GM12878 (cell line): ENCODE results near the gene GAS6. TPM values are rescaled to one million over a fixed set of nuclear protein-coding genes. Genes with fewer than 3 reads are reported as not detected.

Experiments
- ATAC-seq: fragments of 200-7000 bp; cut with Tn5 transposase; 3 replicates; pipeline ENCODE4 v1.9.1; 2020; ENCODE audit warnings: mild to moderate bottlenecking, moderate library complexity
- BruUV-seq: library from RNA; stranded (reverse); fragments of 400-500 nt; replicated peaks from 2 replicates; lab custom pipeline; 2021; lab: Mats Ljungman, UMichigan
- CTCF ChIA-PET: fragments of 300-600 bp; sonication (Branson Sonifier 250); formaldehyde crosslinking; extraction: SDS; loops from one replicate; lab custom pipeline; 2021; ENCODE audit warnings: inconsistent platforms; lab: Yijun Ruan, JAX
- POLR2A ChIA-PET: fragments of 350-600 bp; formaldehyde crosslinking; extraction: SDS; loops from one replicate; lab custom pipeline; 2021; ENCODE audit warnings: inconsistent platforms; lab: Charles Lee
- RAD21 ChIA-PET: fragments of 300-600 bp; sonication (Branson Sonifier 250); formaldehyde crosslinking; loops from one replicate; lab custom pipeline; 2023; ENCODE audit warnings: antibody characterized with exemption; ENCODE audit not compliant: unreplicated experiment; lab: Charles Lee
- SMC1A ChIA-PET: fragments of 300-600 bp; sonication (Branson Sonifier 250); formaldehyde crosslinking; loops from one replicate; lab custom pipeline; 2023; ENCODE audit not compliant: unreplicated experiment, uncharacterized antibody; lab: Charles Lee
- DNase-seq: peaks from one replicate; pipeline ENCODE4 v3.0.0-alpha.2; 2011; ENCODE audit warnings: low read depth, low spot score
- FAIRE-seq: peaks from 3 replicates; lab custom pipeline; 2011; peaks lifted over from hg19 to GRCh38; lab: Jason Lieb, UNC
- H2AFZ ChIP-seq: 2 replicates; pipeline ENCODE4 v1.6.0; 2011; ENCODE audit warnings: low read depth, low read length, control low read depth; ENCODE audit not compliant: control insufficient read depth
- H3K27ac ChIP-seq: 2 replicates; pipeline ENCODE4 v1.5.1; 2011; ENCODE audit warnings: control low read depth; ENCODE audit not compliant: control insufficient read depth, insufficient read depth
- H3K27me3 ChIP-seq, 2 experiments: replicated peaks in 1 of 2; 2 replicates each; pipeline versions ENCODE4 v1.6.0 to v1.6.1; 2011; ENCODE audit warnings: low read length in 1 of 2; ENCODE audit not compliant: control insufficient read depth in 2 of 2, insufficient read depth in 2 of 2
- H3K36me3 ChIP-seq, 2 experiments: 2 replicates each; pipeline ENCODE4 v1.5.1; 2011; ENCODE audit warnings: low read length in 1 of 2; ENCODE audit not compliant: control insufficient read depth in 2 of 2, insufficient read depth in 2 of 2
- H3K4me1 ChIP-seq: 2 replicates; pipeline ENCODE4 v1.6.1; 2011; ENCODE audit warnings: mild to moderate bottlenecking, low read length, moderate library complexity, mixed read lengths; ENCODE audit not compliant: control insufficient read depth, insufficient read depth
- H3K4me2 ChIP-seq: 2 replicates; pipeline ENCODE4 v1.6.0; 2011; ENCODE audit warnings: control low read depth; ENCODE audit not compliant: control insufficient read depth, insufficient read depth
- H3K4me3 ChIP-seq: fragments of 200-600 bp; sonication (generic); 2 replicates; pipeline ENCODE4 v1.5.1; 2016
- H3K79me2 ChIP-seq: 2 replicates; pipeline ENCODE4 v1.6.0; 2011; ENCODE audit warnings: low read length; ENCODE audit not compliant: control insufficient read depth, insufficient read depth
- H3K9ac ChIP-seq: 2 replicates; pipeline ENCODE4 v1.8.0; 2011; ENCODE audit warnings: low read length, control low read depth, mixed read lengths; ENCODE audit not compliant: control insufficient read depth, insufficient read depth
- H3K9me3 ChIP-seq: replicated peaks from 3 replicates; pipeline ENCODE4 v1.5.1; 2011; ENCODE audit warnings: mild to moderate bottlenecking, low read length; ENCODE audit not compliant: control insufficient read depth, insufficient read depth
- H4K20me1 ChIP-seq: 2 replicates; pipeline ENCODE4 v1.6.0; 2011; ENCODE audit not compliant: control insufficient read depth, insufficient read depth
- BCLAF1 ChIP-seq: fragments of 450-650 bp; IDR thresholded peaks from 2 replicates; pipeline ENCODE4 v1.6.1; 2017; ENCODE audit warnings: antibody characterized with exemption, mild to moderate bottlenecking, moderate library complexity
- CHD4 ChIP-seq: fragments of 200-600 bp; sonication (generic); IDR thresholded peaks from 2 replicates; pipeline ENCODE4 v1.6.1; 2016; ENCODE audit warnings: mild to moderate bottlenecking
- E2F4 ChIP-seq: IDR thresholded peaks from 2 replicates; pipeline ENCODE4 v1.6.1; 2012; ENCODE audit warnings: low read depth, low read length, improper control_type of control experiment
- GATAD2B ChIP-seq: fragments of 450-650 bp; conservative IDR thresholded peaks from 2 replicates; pipeline ENCODE4 v1.6.1; 2017; ENCODE audit warnings: low read depth, mild to moderate bottlenecking, moderate library complexity
- LARP7 ChIP-seq: fragments of 450-650 bp; IDR thresholded peaks from 2 replicates; pipeline ENCODE4 v1.6.1; 2017; ENCODE audit warnings: mild to moderate bottlenecking
- RFX5 ChIP-seq: IDR thresholded peaks from 2 replicates; pipeline ENCODE4 v1.6.1; 2011; ENCODE audit warnings: low read depth, low read length, improper control_type of control experiment
- SIN3A ChIP-seq: IDR thresholded peaks from 2 replicates; pipeline ENCODE4 v1.6.1; 2012; ENCODE audit warnings: low read depth, low read length, improper control_type of control experiment
- SMARCA5 ChIP-seq: fragments of 450-650 bp; IDR thresholded peaks from 2 replicates; pipeline ENCODE4 v1.6.1; 2017; ENCODE audit warnings: mild to moderate bottlenecking
- SMC3 ChIP-seq: IDR thresholded peaks from 2 replicates; pipeline ENCODE4 v1.6.1; 2011; ENCODE audit warnings: low read length, improper control_type of control experiment, borderline replicate concordance
- SRF ChIP-seq, 2 experiments: IDR thresholded peaks; 2 replicates each; pipeline ENCODE4 v1.6.1; 2011; ENCODE audit warnings: low read depth in 2 of 2, low read length in 2 of 2, mild to moderate bottlenecking in 1 of 2, moderate library complexity in 1 of 2
- ZZZ3 ChIP-seq: IDR thresholded peaks from 2 replicates; pipeline ENCODE4 v1.6.1; 2011; ENCODE audit warnings: low read depth; ENCODE audit not compliant: control insufficient read depth, insufficient read length
- WGBS: methylation state at CpG from one replicate; pipeline ENCODE4 v1.1.6; 2016; ENCODE audit warnings: low lambda C conversion rate; ENCODE audit not compliant: insufficient replicate concordance, insufficient coverage; ENCODE audit errors: missing lambda C conversion rate; 5-methylcytosine and 5-hydroxymethylcytosine counted together
- in situ Hi-C: fragments of 300-500 bp; cut with MboI; formaldehyde crosslinking; loops from 9 replicates; pipeline ENCODE4 v1.14.3; 2018; ENCODE audit warnings: mixed read lengths
- intact Hi-C: fragments of 100-400 bp; cut with micrococcal nuclease; formaldehyde crosslinking; loops from one replicate; pipeline ENCODE4 v1.14.2; 2022; ENCODE audit not compliant: unreplicated experiment
- polyA plus RNA-seq, 11 experiments: library from polyadenylated mRNA; depleted of rRNA in 4 of 11; unstranded in 6 of 11; stranded (reverse) in 5 of 11; fragments of >200 nt; fragmentation: Nextera tagmentation in 4 of 11; fragmentation: Illumina TruSeq in 1 of 11; extraction: Ambion mirVana in 4 of 11; extraction: Trizol in 1 of 11; gene quantifications; 1 replicate in 1 of 11; 2 replicates in 10 of 11; pipeline versions ENCODE4 v1.2.1 to v1.2.3, GENCODE V29; 2011 to 2016; ENCODE audit warnings: inconsistent platforms in 2 of 11, missing spikeins in 2 of 11, low read depth in 1 of 11
- total RNA-seq, 4 experiments: library from RNA; depleted of rRNA in 3 of 4; stranded (reverse); fragments of >200 nt in 3 of 4; fragmentation: Illumina TruSeq in 1 of 4; extraction: Trizol in 1 of 4; gene quantifications; 2 replicates each; pipeline versions ENCODE4 v1.2.1 to v1.2.3, GENCODE V29; 2013 to 2021
- TF ChIP-seq, protein P1 (sequence below): IDR thresholded peaks from 2 replicates; pipeline ENCODE4 v1.6.1; 2011; ENCODE audit warnings: borderline replicate concordance, low read depth, mild to moderate bottlenecking, moderate library complexity, low read length; ENCODE audit not compliant: insufficient read depth, poor library complexity, severe bottlenecking

The GAS6 gene
- total and polyA plus RNA-seq, 10 of the 15 experiments (the other 5 are each of a cell fraction or from before 2014, with no cell fraction given), result 0.03 to 0.59 (median 0.10) TPM; not detected in 2

- no peak overlapping the region for H3K4me2 ChIP-seq
- FAIRE-seq, result no peak
- no peaks in the 10 kb centered on the region for H3K36me3 ChIP-seq
- TF ChIP-seq SMARCA5 (no peak), GATAD2B (no peak)
- TF ChIP-seq, protein P1, sequence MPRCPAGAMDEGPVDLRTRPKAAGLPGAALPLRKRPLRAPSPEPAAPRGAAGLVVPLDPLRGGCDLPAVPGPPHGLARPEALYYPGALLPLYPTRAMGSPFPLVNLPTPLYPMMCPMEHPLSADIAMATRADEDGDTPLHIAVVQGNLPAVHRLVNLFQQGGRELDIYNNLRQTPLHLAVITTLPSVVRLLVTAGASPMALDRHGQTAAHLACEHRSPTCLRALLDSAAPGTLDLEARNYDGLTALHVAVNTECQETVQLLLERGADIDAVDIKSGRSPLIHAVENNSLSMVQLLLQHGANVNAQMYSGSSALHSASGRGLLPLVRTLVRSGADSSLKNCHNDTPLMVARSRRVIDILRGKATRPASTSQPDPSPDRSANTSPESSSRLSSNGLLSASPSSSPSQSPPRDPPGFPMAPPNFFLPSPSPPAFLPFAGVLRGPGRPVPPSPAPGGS, result no peak
- no peak for DNase-seq
- peaks cover 2 to 3% of the 10 kb centered on the region in 2 experiments; a peak in 3 of 4 replicates for H3K27me3 ChIP-seq
- H3K4me3 ChIP-seq, result no peak overlapping the region
- in situ Hi-C loops, result no loop called here
- 66% methylated on average over 9 of the region's 9 CpGs for WGBS
- ATAC-seq, result no peak
- intact Hi-C loops, result no loop called here
- ChIA-PET CTCF (no interaction called here), POLR2A (no interaction called here), SMC1A (no interaction called here), RAD21 (no interaction called here)
- BruUV-seq, result no TSS peak
- no peaks in the 10 kb centered on the region for H4K20me1 ChIP-seq
- no peak overlapping the region for H2AFZ ChIP-seq
- no peaks in the 10 kb centered on the region for H3K4me1 ChIP-seq
- no peak overlapping the region for H3K27ac ChIP-seq
- no peak overlapping the region for H3K9ac ChIP-seq
- no peaks in the 10 kb centered on the region for H3K9me3 ChIP-seq
- H3K79me2 ChIP-seq, result no peaks in the 10 kb centered on the region
Measured at GRCh38 chr13:113856716-113857065, 7.2 kb downstream of the GAS6 start.

- POLR2A ChIA-PET, result no interaction called here
- in situ Hi-C loops (no loop called here), intact Hi-C loops (no loop called here)
- Histone ChIP-seq H3K4me3 (no peak overlapping the region), H3K4me1 (no peaks in the 10 kb centered on the region), H3K9me3 (no peaks in the 10 kb centered on the region), H3K79me2 (no peaks in the 10 kb centered on the region), H3K36me3 (no peaks in the 10 kb centered on the region), H3K27ac (no peak overlapping the region), H3K4me2 (no peak overlapping the region), H3K27me3 (peaks cover 2 to 3% of the 10 kb centered on the region in 2 experiments; a peak in 3 of 4 replicates), H2AFZ (no peak overlapping the region), H3K9ac (no peak overlapping the region), H4K20me1 (no peaks in the 10 kb centered on the region)
- 55% methylated on average over 25 of the region's 25 CpGs for WGBS
- ATAC-seq (no peak), DNase-seq (no peak), FAIRE-seq (no peak)
- SMC1A ChIA-PET, result no interaction called here
- RAD21 ChIA-PET, result no interaction called here
- CTCF ChIA-PET, result no interaction called here
- no TSS peak for BruUV-seq
- TF ChIP-seq RFX5, result no peak
- TF ChIP-seq LARP7, result no peak
- no peak for TF ChIP-seq CHD4
- no peak for TF ChIP-seq SRF (IDR thresholded peaks at IDR 0.05; ENCODE audit: low read depth in 2 of 2, low read length in 2 of 2)
- no peak for TF ChIP-seq SIN3A
- no peak for TF ChIP-seq BCLAF1
- no peak for TF ChIP-seq E2F4
- no peak for TF ChIP-seq SMC3
- no peak for TF ChIP-seq ZZZ3
Measured at GRCh38 chr13:113855931-113856715, 7.8 kb downstream of the GAS6 start.
